HG02938 (cell line): Measurements from ENCODE around the gene FAM228B.

ENCODE experiments used
- ATAC-seq: cut with Tn5 transposase; IDR thresholded peaks from one replicate; pipeline ENCODE4 v1.9.1; 2021; ENCODE audit warnings: mild to moderate bottlenecking, moderate library complexity; ENCODE audit not compliant: unreplicated experiment

The FAM228B gene

DNA sequence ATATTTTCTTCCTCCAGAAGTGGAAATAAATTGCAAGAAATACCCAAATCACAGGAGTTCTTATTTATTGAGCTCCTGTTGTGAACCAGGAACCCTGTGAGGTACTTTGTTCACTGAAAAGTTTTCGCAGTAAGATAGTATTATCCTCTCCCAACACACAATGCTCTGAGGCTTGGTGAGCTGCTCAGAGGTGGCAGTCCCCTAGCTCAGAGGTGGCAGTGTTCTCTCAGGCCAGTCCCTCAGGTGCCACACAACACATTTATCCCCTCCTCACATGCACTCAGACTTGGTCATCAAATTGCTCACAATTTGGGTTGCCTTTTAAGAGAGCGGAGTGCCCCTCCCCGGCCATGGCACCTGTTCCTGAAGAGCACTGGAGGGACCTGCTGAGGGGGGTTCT, 77.5 kb downstream of the FAM228B start:
- no peak for ATAC-seq

DNA sequence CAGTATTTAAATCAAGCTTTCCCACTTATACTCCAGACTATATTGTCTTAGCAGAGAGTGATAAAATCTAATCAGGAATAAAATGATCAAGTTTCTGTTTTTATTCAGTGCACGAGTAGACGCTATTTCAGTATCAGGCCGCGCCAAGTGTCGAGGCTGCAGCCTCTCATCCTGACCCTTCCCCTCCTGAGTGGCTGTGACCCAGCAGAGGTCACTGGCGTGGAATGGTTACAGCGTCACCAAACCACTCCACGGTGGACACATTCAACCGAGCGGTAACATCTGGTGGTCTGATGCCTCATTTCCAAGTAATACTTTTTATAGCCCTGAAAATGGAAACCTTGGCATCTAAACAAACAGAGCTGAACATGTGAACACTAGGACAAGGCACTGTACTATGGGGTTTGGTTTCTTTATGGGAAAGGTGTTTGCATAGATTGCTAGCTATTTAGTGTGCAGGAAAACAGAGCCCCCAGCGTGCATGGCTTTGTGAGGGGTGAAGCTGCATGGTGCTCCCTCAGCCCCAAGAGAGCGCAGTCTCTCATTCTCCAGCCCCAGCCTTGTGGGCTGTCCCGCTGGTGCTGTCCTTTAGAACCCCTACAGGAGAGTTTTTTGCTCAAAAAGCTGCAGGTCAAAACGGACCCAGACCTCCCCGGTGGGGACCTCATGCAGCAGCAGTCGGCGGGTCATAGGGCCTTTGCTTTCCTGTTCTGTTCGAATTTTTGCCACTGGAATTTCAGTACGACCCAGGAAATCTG, 79.9 kb downstream of the FAM228B start:
- no peak for ATAC-seq

DNA sequence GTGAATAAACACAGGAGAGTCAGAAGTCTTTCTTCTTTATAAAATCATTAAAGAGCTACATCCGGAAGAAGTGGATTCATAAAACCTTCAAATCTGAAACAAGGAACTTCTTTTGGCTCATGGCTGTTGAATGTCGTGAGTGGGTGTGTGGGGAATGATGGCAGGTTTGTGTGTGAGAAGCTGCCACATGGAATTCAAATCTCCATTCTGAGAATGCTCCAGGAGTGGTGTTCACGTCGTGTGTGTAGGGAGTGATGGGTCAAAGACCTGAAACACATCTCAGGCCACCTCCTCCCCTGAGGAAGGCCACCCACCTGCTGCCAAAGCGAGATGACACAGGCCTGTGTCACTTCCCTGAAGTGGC, 80.5 kb downstream of the FAM228B start:
- ATAC-seq: no peak

DNA sequence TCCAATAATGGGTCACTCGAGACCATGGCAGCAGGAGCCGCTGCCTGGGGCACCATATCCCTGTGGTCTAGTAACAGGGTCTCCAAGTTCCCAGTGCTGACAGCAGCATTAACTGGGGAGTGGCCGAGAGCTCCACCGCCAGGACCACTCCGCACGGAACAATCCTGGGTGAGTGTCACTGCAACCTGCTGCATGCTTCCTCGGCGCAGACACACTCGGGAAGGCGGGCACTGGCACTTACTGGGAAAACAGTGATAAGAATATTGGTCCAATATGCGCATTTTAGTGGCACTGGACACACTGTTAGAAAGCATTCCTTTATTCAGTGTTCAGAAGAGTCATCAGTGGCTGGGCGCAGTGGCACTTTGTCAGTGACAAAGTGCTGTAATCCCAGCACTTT, 81.2 kb downstream of the FAM228B start:
- no peak for ATAC-seq

DNA sequence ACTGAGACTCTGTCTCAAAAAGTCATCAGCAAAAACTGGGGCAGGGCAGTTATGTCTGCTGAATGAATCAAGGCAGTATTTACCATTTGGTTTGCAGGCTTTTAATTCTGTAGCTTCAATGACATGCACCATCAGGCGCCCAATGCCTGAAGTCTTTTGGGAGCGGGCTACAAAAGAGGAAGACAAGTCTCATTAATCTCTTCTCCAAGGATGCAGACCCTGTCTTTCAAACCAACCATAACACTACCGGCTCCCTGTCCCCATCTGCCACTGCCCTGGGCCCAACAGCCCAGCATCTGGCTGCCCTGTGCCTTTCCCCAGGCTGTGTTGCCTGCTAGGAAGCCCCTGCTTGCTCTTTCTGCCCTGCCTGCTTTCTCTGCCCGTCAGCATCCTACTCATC, 81.9 kb downstream of the FAM228B start:
- no peak for ATAC-seq

DNA sequence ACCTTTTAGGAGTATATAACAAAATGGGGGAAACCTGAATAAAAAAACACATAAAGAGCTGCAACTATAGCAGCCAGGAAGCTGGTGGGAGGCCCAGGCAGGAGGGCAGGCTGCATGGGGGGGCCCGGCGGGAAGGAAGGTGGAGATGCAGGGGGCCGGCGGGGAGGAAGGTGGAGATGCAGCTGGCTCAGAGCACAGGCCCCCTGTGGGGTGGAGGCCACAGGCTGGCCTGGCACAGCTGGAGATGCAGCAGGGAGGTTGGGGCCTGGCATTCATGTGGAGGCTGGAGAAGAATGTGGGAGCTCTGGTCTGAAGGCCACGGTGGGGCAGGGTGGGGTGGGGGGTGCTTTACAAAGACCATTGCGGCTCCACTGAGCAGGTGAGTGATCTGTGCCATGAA, 83.0 kb downstream of the FAM228B start:
- no peak for ATAC-seq

DNA sequence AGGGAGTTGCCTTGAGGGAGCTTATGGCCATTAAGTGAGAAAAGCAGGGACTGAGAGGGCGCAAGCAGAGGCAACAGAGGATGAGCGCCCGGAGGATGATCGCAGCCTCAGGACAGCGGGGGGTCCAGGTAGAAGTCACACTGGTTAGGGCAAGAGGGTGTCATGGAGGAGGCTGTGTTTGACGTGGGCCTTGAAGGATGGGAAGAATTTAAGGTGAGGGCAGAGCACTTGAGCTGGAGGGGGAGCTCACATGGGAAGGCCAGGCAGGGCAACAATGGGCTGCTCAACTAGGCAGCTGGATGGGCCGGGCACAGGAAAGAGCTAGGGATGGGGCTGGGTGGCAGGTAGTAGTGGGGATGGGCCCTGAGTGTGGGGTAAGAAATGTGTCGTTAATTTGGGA, 83.4 kb downstream of the FAM228B start:
- no peak for ATAC-seq

DNA sequence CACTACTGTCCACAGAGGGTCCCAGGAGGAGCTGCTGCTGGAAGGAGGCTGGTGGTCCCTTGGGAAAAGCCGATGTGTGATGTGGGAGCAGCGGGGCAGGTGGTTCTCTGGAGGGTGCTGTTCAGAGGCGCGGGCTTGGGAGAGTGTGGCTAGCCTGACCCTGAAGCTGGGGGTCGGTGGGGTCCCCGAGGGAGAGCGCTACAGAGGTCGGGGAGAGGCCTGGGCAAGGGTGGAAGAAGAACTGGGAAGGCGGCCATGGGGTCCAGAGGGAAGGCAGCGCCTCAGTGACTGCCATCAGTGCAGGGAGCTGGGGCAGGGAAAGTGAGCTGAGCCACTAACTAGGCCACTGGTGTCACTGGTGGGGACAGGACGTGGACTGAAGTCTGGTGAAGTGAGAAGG, 84.1 kb downstream of the FAM228B start:
- no peak for ATAC-seq

DNA sequence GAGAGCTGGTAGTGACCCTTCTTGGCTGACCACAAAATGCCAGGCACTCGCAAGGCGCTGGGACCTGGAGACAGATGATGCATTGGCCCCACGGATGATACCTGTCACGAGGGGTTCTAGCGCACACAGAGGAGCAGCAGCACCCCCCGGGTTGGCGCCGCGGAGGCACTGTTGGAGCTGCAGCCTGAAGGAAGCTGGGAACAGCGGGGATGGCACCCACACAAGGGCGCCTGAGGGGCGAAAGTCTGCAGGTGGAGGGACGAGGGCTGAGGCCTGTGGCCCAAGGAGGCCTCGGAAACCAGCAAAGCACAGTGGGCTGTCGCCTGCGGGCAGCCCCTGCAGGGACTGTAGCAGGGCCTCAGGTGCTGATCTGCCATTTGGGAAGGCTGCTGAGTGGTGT, 85.2 kb downstream of the FAM228B start:
- no peak for ATAC-seq

DNA sequence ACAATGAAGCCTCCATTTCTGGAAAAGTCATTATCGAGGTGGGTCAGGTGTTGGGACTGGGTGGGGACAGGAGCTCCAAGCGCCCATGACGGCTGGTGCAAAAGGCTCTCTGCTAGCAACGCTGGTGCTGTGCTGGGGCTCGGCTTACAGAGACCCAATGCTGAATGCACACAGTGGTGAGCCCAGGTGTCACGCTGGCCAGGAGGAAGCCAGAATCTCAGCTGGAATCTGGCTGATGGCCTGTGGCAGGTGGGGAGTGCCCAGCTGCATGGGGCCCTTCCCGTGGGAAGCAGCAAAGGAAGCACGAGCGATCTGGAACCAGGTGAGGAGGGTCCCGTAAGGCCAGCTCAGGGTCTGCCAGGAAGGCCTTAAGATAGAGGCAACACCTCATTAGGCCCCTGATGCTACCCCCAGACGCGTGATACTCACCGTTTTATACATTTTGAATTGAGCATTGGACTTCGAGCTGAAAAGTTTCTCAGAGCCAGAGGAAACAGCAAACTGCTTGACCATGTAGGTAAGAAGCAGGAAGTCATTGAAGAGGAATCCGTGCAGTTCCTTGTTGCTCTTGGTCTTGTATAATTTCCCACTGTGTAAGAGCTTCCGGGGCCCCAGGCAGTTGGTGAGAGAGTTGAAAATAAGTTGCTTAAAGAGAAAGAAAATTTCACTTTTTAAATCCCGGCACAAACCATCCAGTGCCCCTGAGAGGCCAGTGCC, 86.3 kb downstream of the FAM228B start:
- no peak for ATAC-seq

DNA sequence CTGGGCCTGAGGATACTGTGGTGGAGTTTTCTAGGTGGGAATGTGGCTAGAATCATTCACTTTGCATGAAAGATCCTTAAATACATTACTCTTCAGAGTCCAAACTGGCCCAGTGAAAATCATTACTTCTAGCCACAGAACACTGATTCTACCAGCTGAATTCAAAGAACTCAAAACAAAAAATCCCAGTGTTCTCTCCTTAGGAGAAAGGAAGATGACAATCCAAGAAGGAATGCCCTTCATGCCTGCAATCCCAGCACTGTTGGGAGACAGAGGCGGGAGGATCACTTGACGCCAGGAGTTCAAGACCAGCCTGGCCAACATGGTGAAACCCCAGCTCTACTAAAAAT, 86.8 kb downstream of the FAM228B start:
- no peak for ATAC-seq

DNA sequence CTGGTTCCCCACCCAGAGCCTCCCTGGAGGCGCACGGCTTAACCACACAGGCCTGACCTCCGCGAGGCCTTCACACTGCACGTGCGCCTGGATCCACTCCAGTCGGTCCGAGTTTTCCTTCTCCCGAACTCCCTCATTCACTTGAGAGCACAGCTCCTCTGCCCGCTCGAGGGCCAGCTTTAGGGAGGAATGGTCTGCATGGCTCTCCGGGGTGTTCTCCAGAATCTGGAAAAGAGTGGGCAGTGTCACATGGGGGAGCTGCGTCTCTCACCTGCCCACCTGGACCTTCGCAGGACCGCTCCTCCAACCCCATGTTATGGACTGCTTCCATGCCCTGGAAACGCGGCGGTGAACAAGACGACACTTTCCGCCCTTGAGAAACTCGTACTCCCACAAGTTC, 87.5 kb downstream of the FAM228B start:
- ATAC-seq: no peak

DNA sequence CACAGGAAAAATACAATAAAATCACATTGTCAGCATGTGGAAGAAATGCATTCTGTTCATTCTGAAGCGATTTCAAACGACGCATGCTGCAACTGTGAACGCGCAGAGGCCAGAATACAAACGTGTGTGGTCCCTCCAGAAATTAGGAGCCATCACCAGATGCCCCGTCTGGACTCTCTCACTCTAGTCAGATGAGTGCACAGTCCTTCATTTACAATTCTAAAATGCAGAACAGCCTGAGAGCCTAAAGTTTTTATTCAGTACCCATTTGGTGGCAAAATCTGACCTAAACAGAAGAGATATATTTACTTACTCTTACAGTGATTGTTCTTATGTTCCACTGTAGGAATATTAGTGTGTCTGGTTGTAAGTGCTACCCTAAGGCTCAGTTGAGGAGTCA, 88.1 kb downstream of the FAM228B start:
- no peak for ATAC-seq

DNA sequence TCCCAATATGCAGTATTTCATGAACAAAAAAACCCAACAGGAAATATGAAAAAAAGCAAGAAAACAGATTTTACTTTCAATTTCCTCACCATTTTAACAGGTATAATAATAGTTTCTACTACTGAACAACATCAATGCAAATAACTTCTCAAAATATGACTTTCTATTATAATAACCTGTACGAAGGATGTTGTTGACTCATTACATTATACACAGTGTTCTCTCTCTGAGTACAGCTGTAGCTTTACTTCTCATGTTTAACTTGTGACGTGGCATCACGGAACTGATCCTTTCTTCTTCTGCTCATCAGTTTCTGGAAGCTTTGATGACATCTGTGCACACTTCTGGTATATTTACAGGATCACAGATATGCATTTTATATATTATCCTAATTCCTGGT, 91.6 kb downstream of the FAM228B start:
- ATAC-seq: peak; percentile 98
